GM12875 (cell line): ENCODE measurements around the gene AGTRAP.

Experiments
- H3K4me3 ChIP-seq: one replicate; pipeline ENCODE4 v1.5.1; 2011; ENCODE audit warnings: low read depth, low read length, control low read depth
- TF ChIP-seq, protein P1 (sequence below): IDR thresholded peaks from 2 replicates; pipeline ENCODE4 v1.5.1; 2011; ENCODE audit warnings: low read depth, mild to moderate bottlenecking, control low read depth, inconsistent platforms, low read length, moderate library complexity, borderline replicate concordance; ENCODE audit not compliant: insufficient read depth

The AGTRAP gene

DNA sequence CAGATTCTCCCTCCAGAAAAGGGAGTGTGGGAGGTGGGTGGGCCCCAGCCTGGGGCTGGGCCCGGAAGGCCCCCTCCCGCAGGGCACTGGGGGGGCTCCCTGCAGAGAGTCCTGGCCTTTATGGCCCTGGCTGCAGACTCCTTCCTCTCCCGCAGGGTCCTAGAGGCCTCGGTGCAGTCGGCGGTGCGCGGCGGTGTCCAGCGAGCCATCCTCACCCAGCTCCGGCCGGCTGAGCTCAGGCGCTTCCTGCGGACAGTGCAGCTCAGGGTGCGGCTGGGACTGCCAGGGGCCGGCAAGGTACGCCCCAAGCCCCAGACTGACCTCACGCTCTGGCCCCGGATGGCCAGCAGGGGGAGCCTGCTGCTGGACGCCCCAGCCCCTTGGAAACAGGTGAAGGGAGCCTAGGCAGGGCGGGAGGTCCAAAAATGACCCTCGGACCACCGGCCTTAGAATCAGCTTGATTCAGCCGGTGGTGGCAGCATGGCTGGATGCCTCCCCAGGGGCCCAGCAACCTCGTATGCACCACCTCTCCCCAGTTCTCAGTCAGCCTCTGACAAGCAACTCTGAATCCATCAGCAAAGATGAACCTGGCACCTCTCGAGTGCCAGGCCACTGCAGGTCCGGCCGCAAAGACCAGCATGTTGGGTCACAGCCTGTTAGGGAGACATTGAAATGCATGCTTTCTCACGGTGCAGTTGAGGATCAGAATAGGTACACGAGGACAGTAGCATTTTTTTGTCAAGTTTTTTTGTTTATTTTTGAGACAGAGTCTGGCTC, 49.2 kb downstream of the AGTRAP start:
- TF ChIP-seq, protein P1, sequence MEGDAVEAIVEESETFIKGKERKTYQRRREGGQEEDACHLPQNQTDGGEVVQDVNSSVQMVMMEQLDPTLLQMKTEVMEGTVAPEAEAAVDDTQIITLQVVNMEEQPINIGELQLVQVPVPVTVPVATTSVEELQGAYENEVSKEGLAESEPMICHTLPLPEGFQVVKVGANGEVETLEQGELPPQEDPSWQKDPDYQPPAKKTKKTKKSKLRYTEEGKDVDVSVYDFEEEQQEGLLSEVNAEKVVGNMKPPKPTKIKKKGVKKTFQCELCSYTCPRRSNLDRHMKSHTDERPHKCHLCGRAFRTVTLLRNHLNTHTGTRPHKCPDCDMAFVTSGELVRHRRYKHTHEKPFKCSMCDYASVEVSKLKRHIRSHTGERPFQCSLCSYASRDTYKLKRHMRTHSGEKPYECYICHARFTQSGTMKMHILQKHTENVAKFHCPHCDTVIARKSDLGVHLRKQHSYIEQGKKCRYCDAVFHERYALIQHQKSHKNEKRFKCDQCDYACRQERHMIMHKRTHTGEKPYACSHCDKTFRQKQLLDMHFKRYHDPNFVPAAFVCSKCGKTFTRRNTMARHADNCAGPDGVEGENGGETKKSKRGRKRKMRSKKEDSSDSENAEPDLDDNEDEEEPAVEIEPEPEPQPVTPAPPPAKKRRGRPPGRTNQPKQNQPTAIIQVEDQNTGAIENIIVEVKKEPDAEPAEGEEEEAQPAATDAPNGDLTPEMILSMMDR: peak; percentile 94
- H3K4me3 ChIP-seq: no peak overlapping the region

DNA sequence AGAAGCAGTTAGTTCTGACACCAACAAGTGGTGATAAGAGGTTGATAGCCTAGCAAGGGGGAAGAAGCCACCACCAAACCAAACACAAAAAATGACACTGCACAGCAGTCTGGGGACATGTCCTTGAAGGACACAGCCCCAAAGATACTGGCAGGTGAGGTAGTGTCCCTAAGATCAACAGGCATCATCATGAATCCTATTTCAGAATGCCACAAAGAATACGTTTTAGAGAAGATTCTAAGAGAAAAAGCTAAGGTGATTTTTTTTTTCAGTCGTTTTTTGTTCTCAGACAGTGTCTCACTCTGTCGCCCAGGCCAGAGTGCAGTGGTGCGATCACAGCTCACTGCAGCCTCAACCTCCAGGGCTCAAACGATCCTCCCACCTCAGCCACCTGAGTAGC, 50.2 kb downstream of the AGTRAP start:
- H3K4me3 ChIP-seq: no peak overlapping the region
- TF ChIP-seq, protein P1: no peak

DNA sequence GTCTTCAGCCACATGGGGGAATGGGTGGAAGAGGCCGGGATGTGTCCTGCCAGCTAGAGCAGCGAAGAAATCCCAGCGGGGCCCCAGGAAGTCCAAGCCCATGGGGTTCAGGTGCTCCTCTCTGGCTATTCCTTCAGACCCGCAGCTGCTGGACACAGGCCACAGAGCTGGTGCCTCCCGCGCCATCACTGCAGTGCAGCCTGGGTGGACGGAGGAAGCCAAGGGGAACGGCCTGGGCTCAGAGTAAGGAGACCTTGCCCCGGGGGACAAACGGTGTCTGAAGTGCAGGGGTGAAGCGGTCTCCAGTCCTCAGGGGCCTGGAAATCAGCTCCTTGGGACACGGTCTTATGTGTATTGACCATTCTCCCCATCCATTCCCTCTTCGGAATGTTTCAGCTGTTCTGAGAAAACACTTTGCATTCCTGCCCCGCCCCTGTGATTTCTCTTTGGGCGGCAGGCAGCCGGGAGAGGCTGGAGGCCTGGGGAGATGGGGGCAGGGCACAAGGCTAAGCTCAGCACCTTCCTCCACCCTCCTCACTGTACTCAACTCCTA, 51.4 kb downstream of the AGTRAP start:
- H3K4me3 ChIP-seq: no peak overlapping the region

DNA sequence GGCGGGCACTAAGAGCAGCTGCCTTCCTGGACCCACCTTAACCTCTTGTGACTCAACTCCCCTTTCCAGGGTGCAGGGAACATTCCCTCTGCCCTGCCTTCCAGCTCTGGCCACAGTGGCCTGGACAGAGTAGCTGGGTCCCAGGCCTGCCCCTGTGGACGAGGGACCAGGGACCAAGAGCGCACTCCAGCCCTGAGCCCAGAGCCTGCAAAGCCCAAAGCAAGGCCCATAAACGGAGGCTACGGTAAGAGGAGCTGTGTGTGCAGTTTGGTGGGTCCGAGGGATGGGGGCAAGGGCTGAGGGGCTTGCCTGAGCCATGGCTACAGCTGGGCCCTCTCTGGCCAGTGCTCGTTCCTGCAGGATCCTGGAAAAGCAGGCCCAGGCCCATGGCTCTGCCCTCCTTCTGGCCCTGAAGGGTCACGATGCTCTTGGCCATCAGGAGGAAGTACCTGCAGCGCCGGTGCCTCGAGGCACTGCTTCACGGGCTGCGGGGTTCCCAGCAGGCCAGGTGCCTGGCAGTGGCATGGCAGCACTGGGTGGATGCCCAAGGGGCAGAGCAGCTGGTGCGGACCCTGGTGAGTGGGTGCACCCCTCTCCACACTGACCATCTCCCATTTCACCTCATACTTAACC, 52.0 kb downstream of the AGTRAP start:
- no peak overlapping the region for H3K4me3 ChIP-seq
- TF ChIP-seq, protein P1: no peak

More for the DNA sequence above, 51.4 kb downstream of the AGTRAP start:
- TF ChIP-seq, protein P1: no peak

DNA sequence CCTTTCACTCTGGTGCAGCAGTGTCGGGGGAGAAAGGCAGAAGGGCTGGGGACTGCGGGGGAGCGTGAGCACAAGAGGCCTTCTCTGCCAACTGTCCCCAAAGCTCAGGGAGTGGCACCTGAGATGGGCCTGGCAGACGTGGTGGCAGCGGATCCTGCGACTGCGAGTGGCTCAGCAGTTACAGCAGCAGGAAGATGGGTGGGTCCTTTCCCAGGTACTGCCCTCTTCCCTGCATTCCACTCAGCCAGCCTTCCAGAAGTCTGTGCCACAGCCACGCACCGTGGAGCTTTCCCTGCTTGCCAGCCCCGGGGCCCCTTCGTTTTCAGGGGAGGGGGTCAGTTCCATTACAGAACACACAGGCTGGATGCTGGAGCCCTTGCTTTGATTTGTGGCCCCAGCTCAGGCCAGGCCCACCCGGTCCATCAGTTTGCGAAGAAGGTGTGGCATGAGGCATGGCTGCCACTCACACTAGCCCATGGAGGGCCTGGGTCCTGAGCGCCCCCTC, 52.7 kb downstream of the AGTRAP start:
- no peak overlapping the region for H3K4me3 ChIP-seq
- TF ChIP-seq, protein P1: no peak

DNA sequence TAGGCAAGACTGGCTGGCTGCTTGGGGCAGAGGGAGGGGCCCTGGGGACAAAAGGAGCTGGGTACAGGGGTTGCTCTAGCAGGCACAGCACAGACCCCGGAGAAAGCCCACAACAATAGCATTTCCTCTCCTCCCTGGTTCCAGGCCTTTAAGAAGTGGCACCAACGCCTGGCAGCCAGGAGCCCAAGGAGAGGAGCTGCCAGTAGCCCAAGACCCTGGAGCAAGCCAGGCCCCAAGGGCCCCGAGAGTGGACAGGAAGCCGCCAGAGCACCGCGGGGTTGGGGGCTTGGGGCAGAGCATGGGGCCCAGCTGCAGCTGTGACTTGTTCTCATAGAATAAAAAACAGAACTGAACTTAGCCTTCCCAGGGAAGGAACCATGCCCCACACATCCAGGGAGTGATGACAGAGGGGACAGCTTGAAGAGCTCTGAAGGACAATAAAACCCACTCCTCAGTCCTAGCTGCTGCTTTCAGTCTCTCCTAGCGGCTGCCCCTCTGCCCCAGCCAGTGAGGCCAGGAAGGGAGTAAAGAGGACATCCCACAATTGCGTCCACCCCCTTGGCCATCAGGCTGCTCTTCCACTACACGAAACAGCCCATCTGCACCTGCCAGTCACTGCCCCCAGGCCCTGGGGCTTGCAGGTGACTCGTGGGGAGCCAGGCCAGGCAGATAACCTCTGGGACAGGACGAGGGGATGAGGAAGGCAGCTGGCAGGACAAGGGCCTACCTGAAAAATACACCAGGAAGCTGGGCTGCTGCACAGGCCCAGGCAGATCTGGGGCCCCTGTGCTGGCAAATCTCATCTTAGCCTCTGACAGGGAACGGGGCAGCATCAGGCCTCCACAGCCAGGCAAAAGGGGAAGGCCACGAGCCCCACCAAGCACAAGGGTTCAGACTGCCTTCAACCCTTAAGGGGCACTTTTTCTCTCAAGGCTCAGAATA, 53.5 kb downstream of the AGTRAP start:
- H3K4me3 ChIP-seq: no peak overlapping the region
- TF ChIP-seq, protein P1: no peak
